SU-DHL-6 (cell line): ENCODE measurements around the gene MBOAT7.
A peak's percentile ranks its signal among the peaks of the same experiment; 100 is the strongest.

Experiments used
- H2AFZ ChIP-seq: fragments of 200-600 bp; sonication (generic); 2 replicates; pipeline ENCODE4 v1.6.1; 2014; ENCODE audit warnings: low read depth, mild to moderate bottlenecking, moderate library complexity, mixed read lengths, antibody characterized with exemption, low read length; ENCODE audit not compliant: severe bottlenecking
- H3F3A ChIP-seq: fragments of 200-600 bp; shearing (Covaris generic); 2 replicates; pipeline ENCODE4 v1.6.0; 2016; ENCODE audit warnings: antibody characterized with exemption, mild to moderate bottlenecking; ENCODE audit not compliant: insufficient read depth
- H3K27ac ChIP-seq: fragments of 200-600 bp; sonication (generic); 2 replicates; pipeline ENCODE4 v1.5.1; 2016; ENCODE audit warnings: low read depth, mild to moderate bottlenecking, low read length, moderate library complexity, mixed read lengths
- H3K27me3 ChIP-seq: fragments of 200-600 bp; sonication (generic), shearing (Covaris generic); 2 replicates; pipeline ENCODE4 v1.6.0; 2014; ENCODE audit warnings: mild to moderate bottlenecking, low read length
- H3K36me3 ChIP-seq: fragments of 200-600 bp; sonication (generic); 2 replicates; pipeline ENCODE4 v1.6.1; 2014; ENCODE audit warnings: mild to moderate bottlenecking, low read length, mixed read lengths
- H3K4me2 ChIP-seq: fragments of 300-600, 200-600 bp; shearing (Covaris generic), sonication (generic); 2 replicates; pipeline ENCODE4 v1.6.0; 2014; ENCODE audit warnings: low read length, low read depth, mild to moderate bottlenecking; ENCODE audit not compliant: poor library complexity, severe bottlenecking
- H3K4me3 ChIP-seq: fragments of 200-600 bp; sonication (generic); 2 replicates; pipeline ENCODE4 v1.5.1; 2014; ENCODE audit warnings: antibody characterized with exemption, low read length, mild to moderate bottlenecking, mixed read lengths; ENCODE audit not compliant: insufficient read depth, poor library complexity, severe bottlenecking
- H3K79me2 ChIP-seq: fragments of 200-600 bp; sonication (generic); 2 replicates; pipeline ENCODE4 v1.6.1; 2014; ENCODE audit warnings: mild to moderate bottlenecking, low read length, moderate library complexity; ENCODE audit not compliant: insufficient read depth
- H3K9ac ChIP-seq: fragments of 200-600 bp; sonication (generic); 2 replicates; pipeline ENCODE4 v1.7.0; 2014; ENCODE audit warnings: mild to moderate bottlenecking, low read length
- H3K9me2 ChIP-seq: fragments of 200-600 bp; sonication (generic); replicated peaks from 2 replicates; pipeline ENCODE4 v1.6.1; 2014; ENCODE audit warnings: low read length; ENCODE audit not compliant: insufficient read depth
- H3K9me3 ChIP-seq: fragments of 200-600 bp; sonication (generic); 2 replicates; pipeline ENCODE4 v1.6.1; 2014; ENCODE audit warnings: low read length, mixed read lengths; ENCODE audit not compliant: insufficient read depth
- H4K20me1 ChIP-seq: fragments of 200-600 bp; sonication (generic); 2 replicates; pipeline ENCODE4 v1.6.1; 2014; ENCODE audit warnings: low read depth, mild to moderate bottlenecking, antibody characterized with exemption, low read length, moderate library complexity, mixed read lengths
- CTCF ChIP-seq: fragments of 200-600 bp; sonication (generic); IDR thresholded peaks from one replicate; pipeline ENCODE4 v1.5.1; 2017; ENCODE audit warnings: antibody characterized with exemption, mild to moderate bottlenecking, low read length, moderate library complexity; ENCODE audit not compliant: insufficient read depth, poor library complexity, severe bottlenecking
- EZH2phosphoT487 ChIP-seq: fragments of 200-600 bp; sonication (generic), shearing (Covaris generic); conservative IDR thresholded peaks from 2 replicates; pipeline ENCODE4 v1.6.1; 2018; ENCODE audit warnings: mild to moderate bottlenecking, antibody characterized with exemption, low read length, moderate library complexity, mixed read lengths

Gene MBOAT7

GRCh38 chr19:54189735-54190502 lies 539 bp upstream of the MBOAT7 start:
- no peaks in the 10 kb centered on the region for H3K9me2 ChIP-seq
- no peaks in the 10 kb centered on the region for H3K9me3 ChIP-seq
- peak overlapping the region; percentile 87 for H3K27ac ChIP-seq
- H3K4me3 ChIP-seq: peak overlapping the region; percentile 65
- no peaks in the 10 kb centered on the region for H4K20me1 ChIP-seq
- no peaks in the 10 kb centered on the region for H3K27me3 ChIP-seq
- no peaks in the 10 kb centered on the region for H3F3A ChIP-seq
- H3K4me2 ChIP-seq: peak overlapping the region; percentile 56
- peaks cover 4% of the 10 kb centered on the region for H3K36me3 ChIP-seq
- H3K79me2 ChIP-seq: peaks cover 22% of the 10 kb centered on the region
- peak overlapping the region; percentile 94 for H3K9ac ChIP-seq
- TF ChIP-seq CTCF (no peak), EZH2phosphoT487 (no peak)
- peak overlapping the region; percentile 79 for H2AFZ ChIP-seq

- H3K4me2 ChIP-seq: peak overlapping the region; percentile 92
- H4K20me1 ChIP-seq: no peaks in the 10 kb centered on the region
- no peaks in the 10 kb centered on the region for H3F3A ChIP-seq
- H3K27ac ChIP-seq: peak overlapping the region; percentile 83
- no peaks in the 10 kb centered on the region for H3K27me3 ChIP-seq
- TF ChIP-seq EZH2phosphoT487 (no peak), CTCF (no peak)
- no peaks in the 10 kb centered on the region for H3K9me3 ChIP-seq
- peaks cover 22% of the 10 kb centered on the region for H3K79me2 ChIP-seq
- H3K9ac ChIP-seq: peak overlapping the region; percentile 94
- peak overlapping the region; percentile 87 for H3K4me3 ChIP-seq
- H3K9me2 ChIP-seq: no peaks in the 10 kb centered on the region
- H2AFZ ChIP-seq: no peak overlapping the region
- no peaks in the 10 kb centered on the region for H3K36me3 ChIP-seq
Measured at GRCh38 chr19:54188215-54188871, 1.0 kb downstream of the MBOAT7 start.

GRCh38 chr19:54186934-54187381 lies 2.4 kb downstream of the MBOAT7 start:
- Histone ChIP-seq H3K9ac (no peak overlapping the region), H3K36me3 (no peaks in the 10 kb centered on the region), H3K79me2 (peaks cover 16% of the 10 kb centered on the region), H2AFZ (no peak overlapping the region), H3K9me3 (no peaks in the 10 kb centered on the region), H3K9me2 (no peaks in the 10 kb centered on the region), H3K4me3 (no peak overlapping the region), H3K27ac (no peak overlapping the region), H4K20me1 (no peaks in the 10 kb centered on the region), H3K4me2 (no peak overlapping the region), H3K27me3 (no peaks in the 10 kb centered on the region), H3F3A (0 out of 2 replicates have a peak, but pooled peaks cover 5% of the 10 kb centered on the region)
- no peak for TF ChIP-seq CTCF
- TF ChIP-seq EZH2phosphoT487: no peak
